ENCODE data around the gene UBE2C. TPM values are rescaled to one million over a fixed set of nuclear protein-coding genes. Genes with fewer than 3 reads are reported as not detected.

UBE2C gene
- total RNA-seq, 4 donors from 2014 or later = 0.83 to 2.7 (median 0.91) TPM; not detected in 1

- H3K27ac ChIP-seq (replicated peaks in 1 of 4) = no peak overlapping the region
- WGBS = 95% methylated on average over 7 of the region's 7 CpGs
- intact Hi-C loops (cut with DNase I) = no loop called here
- H3K4me1 ChIP-seq = peaks cover 9 to 25% (median 19%) of the 10 kb centered on the region in 4 donors
- H3K4me3 ChIP-seq = no peak overlapping the region
- TF ChIP-seq CTCF (IDR thresholded peaks at IDR 0.05) = no peak
- no peak for TF ChIP-seq EP300 (IDR thresholded peaks at IDR 0.05)
- no peak for TF ChIP-seq POLR2A (IDR thresholded peaks at IDR 0.05; ENCODE audit: low read depth)
- TF ChIP-seq POLR2AphosphoS5 (IDR thresholded peaks at IDR 0.05) = no peak
- H3K27me3 ChIP-seq = no peaks in the 10 kb centered on the region
- no peaks in the 10 kb centered on the region for H3K9me3 ChIP-seq
- no peak for DNase-seq (ENCODE audit: extremely low spot score)
- H3K36me3 ChIP-seq = no peaks in the 10 kb centered on the region
Observed at GRCh38 chr20:45861221-45862075, 49.0 kb downstream of the UBE2C start.

- H3K4me1 ChIP-seq = peaks cover 0 to 18% (median 13%) of the 10 kb centered on the region in 4 donors
- no peak overlapping the region for H3K27ac ChIP-seq (replicated peaks in 1 of 4)
- DNase-seq (ENCODE audit: extremely low spot score) = no peak
- no peaks in the 10 kb centered on the region for H3K36me3 ChIP-seq
- WGBS = 90% methylated on average over 7 of the region's 7 CpGs
- no peak overlapping the region for H3K4me3 ChIP-seq
- intact Hi-C loops (cut with DNase I) = no loop called here
- TF ChIP-seq EP300 (IDR thresholded peaks at IDR 0.05) = no peak
- TF ChIP-seq CTCF (IDR thresholded peaks at IDR 0.05) = no peak
- TF ChIP-seq POLR2A (IDR thresholded peaks at IDR 0.05; ENCODE audit: low read depth) = no peak
- no peak for TF ChIP-seq POLR2AphosphoS5 (IDR thresholded peaks at IDR 0.05)
- no peaks in the 10 kb centered on the region for H3K27me3 ChIP-seq
- H3K9me3 ChIP-seq = no peaks in the 10 kb centered on the region
Observed at GRCh38 chr20:45863543-45864470, 51.4 kb downstream of the UBE2C start.

- Histone ChIP-seq H3K27ac (replicated peaks in 1 of 4) (no peak overlapping the region), H3K4me3 (no peak overlapping the region), H3K9me3 (no peaks in the 10 kb centered on the region), H3K27me3 (no peaks in the 10 kb centered on the region), H3K4me1 (peaks cover 0 to 12% (median 10%) of the 10 kb centered on the region in 4 donors), H3K36me3 (peaks cover 0 to 3% (median 0%) of the 10 kb centered on the region in 4 donors)
- TF ChIP-seq EP300 (IDR thresholded peaks at IDR 0.05) = no peak
- no peak for TF ChIP-seq CTCF (IDR thresholded peaks at IDR 0.05)
- TF ChIP-seq POLR2A (IDR thresholded peaks at IDR 0.05; ENCODE audit: low read depth) = no peak
- no peak for TF ChIP-seq POLR2AphosphoS5 (IDR thresholded peaks at IDR 0.05)
- no peak for DNase-seq (ENCODE audit: extremely low spot score)
- intact Hi-C loops (cut with DNase I) = no loop called here
- 86% methylated on average over 5 of the region's 5 CpGs for WGBS
Observed at GRCh38 chr20:45866454-45866853, 54.0 kb downstream of the UBE2C start.

Small RNAs within 50 kb of the gene (small RNA-seq; reads per million reads assigned to genes)
- gene RNU6ATAC38P = 0 reads per million in 3 donors

Other genes with a start within 250 kb of the UBE2C start
- not detected for gene WFDC8, start 233.4 kb upstream of the UBE2C start, total RNA-seq
- gene WFDC10A, start 182.9 kb upstream of the UBE2C start, total RNA-seq = not detected
- gene WFDC9, start 181.4 kb upstream of the UBE2C start, total RNA-seq = not detected
- not detected for gene WFDC11, start 142.4 kb upstream of the UBE2C start, total RNA-seq
- not detected for gene WFDC13, start 110.6 kb upstream of the UBE2C start, total RNA-seq
- under 1 TPM in 1 of 4 donors, not detected in 3; 0.69 TPM for gene WFDC10B, start 107.6 kb upstream of the UBE2C start, total RNA-seq
- not detected for gene SPINT4, start 90.3 kb upstream of the UBE2C start, total RNA-seq
- gene WFDC3, start 20.8 kb upstream of the UBE2C start, total RNA-seq = 1 to 10 TPM in 2 of 4 donors, under 1 TPM in 1, not detected in 1; 0.80 to 3.3 (median 3.2) TPM
- gene DNTTIP1, start 20.7 kb upstream of the UBE2C start, total RNA-seq = 10 to 100 TPM; 28.2 to 35.9 (median 30.6) TPM
- gene TNNC2, start 14.7 kb downstream of the UBE2C start, total RNA-seq = 1 to 10 TPM in 3 of 4 donors, under 1 TPM in 1; 0.46 to 3.1 (median 1.8) TPM
- gene SNX21, start 21.2 kb downstream of the UBE2C start, total RNA-seq = 10 to 100 TPM; 54.0 to 78.5 (median 63.5) TPM
- gene ACOT8, start 44.7 kb downstream of the UBE2C start, total RNA-seq = 10 to 100 TPM; 30.0 to 41.9 (median 33.7) TPM
- gene ZSWIM3, start 45.0 kb downstream of the UBE2C start, total RNA-seq = 1 to 10 TPM; 2.1 to 5.4 (median 4.0) TPM
- gene ZSWIM1, start 68.6 kb downstream of the UBE2C start, total RNA-seq = 10 to 100 TPM in 2 of 4 donors, 1 to 10 TPM in 2; 7.1 to 13.5 (median 9.2) TPM
- gene SPATA25, start 75.0 kb downstream of the UBE2C start, total RNA-seq = 1 to 10 TPM; 1.7 to 4.6 (median 3.0) TPM
- 10 to 100 TPM; 10.8 to 16.1 (median 13.0) TPM for gene NEURL2, start 78.6 kb downstream of the UBE2C start, total RNA-seq
- gene CTSA, start 78.7 kb downstream of the UBE2C start, total RNA-seq = 10 to 100 TPM; 44.8 to 70.2 (median 48.3) TPM
- gene PLTP, start 99.5 kb downstream of the UBE2C start, total RNA-seq = 100 to 1,000 TPM; 109 to 342 (median 176) TPM
- gene PCIF1, start 122.0 kb downstream of the UBE2C start, total RNA-seq = 10 to 100 TPM; 35.3 to 51.2 (median 37.2) TPM
- 10 to 100 TPM; 12.9 to 19.0 (median 15.3) TPM for gene ZNF335, start 159.6 kb downstream of the UBE2C start, total RNA-seq
- gene MMP9, start 196.3 kb downstream of the UBE2C start, total RNA-seq = 1 to 10 TPM in 1 of 4 donors, under 1 TPM in 3; 0.11 to 6.5 (median 0.63) TPM
- 1 to 10 TPM in 1 of 4 donors, under 1 TPM in 1, not detected in 2; 0.99 to 1.2 TPM for gene SLC12A5, start 216.6 kb downstream of the UBE2C start, total RNA-seq

Data from esophagus muscularis mucosa (tissue), 4 donors.